GM12878 (cell line): Measurements from ENCODE around the gene RSPRY1. TPM values are rescaled to one million over a fixed set of nuclear protein-coding genes. Genes with fewer than 3 reads are reported as not detected.

ENCODE experiments used
- ATAC-seq: fragments of 200-7000 bp; cut with Tn5 transposase; 3 replicates; pipeline ENCODE4 v1.9.1; 2020; ENCODE audit warnings: mild to moderate bottlenecking, moderate library complexity
- BruUV-seq: library from RNA; stranded (reverse); fragments of 400-500 nt; replicated peaks from 2 replicates; lab custom pipeline; 2021; lab: Mats Ljungman, UMichigan
- CTCF ChIA-PET: fragments of 300-600 bp; sonication (Branson Sonifier 250); formaldehyde crosslinking; extraction: SDS; loops from one replicate; lab custom pipeline; 2021; ENCODE audit warnings: inconsistent platforms; lab: Yijun Ruan, JAX
- POLR2A ChIA-PET: fragments of 350-600 bp; formaldehyde crosslinking; extraction: SDS; loops from one replicate; lab custom pipeline; 2021; ENCODE audit warnings: inconsistent platforms; lab: Charles Lee
- RAD21 ChIA-PET: fragments of 300-600 bp; sonication (Branson Sonifier 250); formaldehyde crosslinking; loops from one replicate; lab custom pipeline; 2023; ENCODE audit warnings: antibody characterized with exemption; ENCODE audit not compliant: unreplicated experiment; lab: Charles Lee
- SMC1A ChIA-PET: fragments of 300-600 bp; sonication (Branson Sonifier 250); formaldehyde crosslinking; loops from one replicate; lab custom pipeline; 2023; ENCODE audit not compliant: unreplicated experiment, uncharacterized antibody; lab: Charles Lee
- DNase-seq: peaks from one replicate; pipeline ENCODE4 v3.0.0-alpha.2; 2011; ENCODE audit warnings: low read depth, low spot score
- FAIRE-seq: peaks from 3 replicates; lab custom pipeline; 2011; peaks lifted over from hg19 to GRCh38; lab: Jason Lieb, UNC
- H2AFZ ChIP-seq: 2 replicates; pipeline ENCODE4 v1.6.0; 2011; ENCODE audit warnings: low read depth, low read length, control low read depth; ENCODE audit not compliant: control insufficient read depth
- H3K27ac ChIP-seq: 2 replicates; pipeline ENCODE4 v1.5.1; 2011; ENCODE audit warnings: control low read depth; ENCODE audit not compliant: control insufficient read depth, insufficient read depth
- H3K27me3 ChIP-seq, 2 experiments: replicated peaks in 1 of 2; 2 replicates each; pipeline versions ENCODE4 v1.6.0 to v1.6.1; 2011; ENCODE audit warnings: low read length in 1 of 2; ENCODE audit not compliant: control insufficient read depth in 2 of 2, insufficient read depth in 2 of 2
- H3K36me3 ChIP-seq, 2 experiments: 2 replicates each; pipeline ENCODE4 v1.5.1; 2011; ENCODE audit warnings: low read length in 1 of 2; ENCODE audit not compliant: control insufficient read depth in 2 of 2, insufficient read depth in 2 of 2
- H3K4me1 ChIP-seq: 2 replicates; pipeline ENCODE4 v1.6.1; 2011; ENCODE audit warnings: mild to moderate bottlenecking, low read length, moderate library complexity, mixed read lengths; ENCODE audit not compliant: control insufficient read depth, insufficient read depth
- H3K4me2 ChIP-seq: 2 replicates; pipeline ENCODE4 v1.6.0; 2011; ENCODE audit warnings: control low read depth; ENCODE audit not compliant: control insufficient read depth, insufficient read depth
- H3K4me3 ChIP-seq: fragments of 200-600 bp; sonication (generic); 2 replicates; pipeline ENCODE4 v1.5.1; 2016
- H3K79me2 ChIP-seq: 2 replicates; pipeline ENCODE4 v1.6.0; 2011; ENCODE audit warnings: low read length; ENCODE audit not compliant: control insufficient read depth, insufficient read depth
- H3K9ac ChIP-seq: 2 replicates; pipeline ENCODE4 v1.8.0; 2011; ENCODE audit warnings: low read length, control low read depth, mixed read lengths; ENCODE audit not compliant: control insufficient read depth, insufficient read depth
- H3K9me3 ChIP-seq: replicated peaks from 3 replicates; pipeline ENCODE4 v1.5.1; 2011; ENCODE audit warnings: mild to moderate bottlenecking, low read length; ENCODE audit not compliant: control insufficient read depth, insufficient read depth
- H4K20me1 ChIP-seq: 2 replicates; pipeline ENCODE4 v1.6.0; 2011; ENCODE audit not compliant: control insufficient read depth, insufficient read depth
- CEBPZ ChIP-seq: fragments of 150-350 bp; IDR thresholded peaks from 2 replicates; pipeline ENCODE4 v1.6.1; 2016; ENCODE audit warnings: low read depth, low read length
- IKZF1 ChIP-seq: fragments of 450-650 bp; conservative IDR thresholded peaks from 2 replicates; pipeline ENCODE4 v1.6.1; 2017; ENCODE audit warnings: antibody characterized with exemption, mild to moderate bottlenecking
- IRF4 ChIP-seq: IDR thresholded peaks from 2 replicates; pipeline ENCODE4 v1.6.1; 2011; ENCODE audit warnings: low read depth, low read length
- JUND ChIP-seq: IDR thresholded peaks from 2 replicates; pipeline ENCODE4 v1.6.1; 2012; ENCODE audit warnings: low read depth, mild to moderate bottlenecking, low read length, improper control_type of control experiment, moderate library complexity
- KLF5 ChIP-seq: fragments of 450-650 bp; IDR thresholded peaks from 2 replicates; pipeline ENCODE4 v1.6.1; 2014; ENCODE audit warnings: mild to moderate bottlenecking; ENCODE audit not compliant: partially characterized antibody
- MEF2B ChIP-seq: fragments of 450-650 bp; IDR thresholded peaks from 2 replicates; pipeline ENCODE4 v1.6.1; 2018; ENCODE audit warnings: mild to moderate bottlenecking, moderate library complexity; ENCODE audit not compliant: partially characterized antibody, poor library complexity, severe bottlenecking
- NFIC ChIP-seq: IDR thresholded peaks from 2 replicates; pipeline ENCODE4 v1.6.1; 2012; ENCODE audit warnings: low read depth, mild to moderate bottlenecking, inconsistent platforms, low read length, moderate library complexity
- NFYA ChIP-seq: IDR thresholded peaks from 2 replicates; pipeline ENCODE4 v1.6.1; 2011; ENCODE audit warnings: low read depth, mild to moderate bottlenecking, low read length, improper control_type of control experiment, borderline replicate concordance
- NKRF ChIP-seq: fragments of 450-650 bp; conservative IDR thresholded peaks from 2 replicates; pipeline ENCODE4 v1.6.1; 2017; ENCODE audit warnings: mild to moderate bottlenecking, moderate library complexity
- RB1 ChIP-seq: fragments of 450-650 bp; formaldehyde crosslinking; IDR thresholded peaks from 2 replicates; pipeline ENCODE4 v1.6.1; 2017; ENCODE audit warnings: mild to moderate bottlenecking, borderline replicate concordance
- RBBP5 ChIP-seq: fragments of 200-600 bp; sonication (generic); conservative IDR thresholded peaks from 2 replicates; pipeline ENCODE4 v1.6.1; 2016
- SMAD1 ChIP-seq: fragments of 450-650 bp; IDR thresholded peaks from 2 replicates; pipeline ENCODE4 v1.6.1; 2018; ENCODE audit warnings: mild to moderate bottlenecking, low read depth; ENCODE audit not compliant: partially characterized antibody
- SMAD5 ChIP-seq: IDR thresholded peaks from 2 replicates; pipeline ENCODE4 v1.6.1; 2016; ENCODE audit warnings: antibody characterized with exemption, low read depth
- SMARCA5 ChIP-seq: fragments of 450-650 bp; IDR thresholded peaks from 2 replicates; pipeline ENCODE4 v1.6.1; 2017; ENCODE audit warnings: mild to moderate bottlenecking
- SREBF1 ChIP-seq: IDR thresholded peaks from 2 replicates; pipeline ENCODE4 v1.6.1; 2012; ENCODE audit warnings: mild to moderate bottlenecking, low read length
- WRNIP1 ChIP-seq: IDR thresholded peaks from 2 replicates; pipeline ENCODE4 v1.6.1; 2011; ENCODE audit warnings: low read depth, low read length, improper control_type of control experiment, borderline replicate concordance
- ZNF207 ChIP-seq: fragments of 450-650 bp; IDR thresholded peaks from 2 replicates; pipeline ENCODE4 v1.6.1; 2014; ENCODE audit warnings: antibody characterized with exemption, mild to moderate bottlenecking, borderline replicate concordance
- ZNF274 ChIP-seq: IDR thresholded peaks from one replicate; pipeline ENCODE4 v1.8.0; 2011; ENCODE audit not compliant: insufficient read length, insufficient read depth
- ZNF384 ChIP-seq: IDR thresholded peaks from 2 replicates; pipeline ENCODE4 v1.6.1; 2012; ENCODE audit warnings: low read depth, mild to moderate bottlenecking, low read length, improper control_type of control experiment, borderline replicate concordance
- ZNF622 ChIP-seq: fragments of 450-650 bp; IDR thresholded peaks from 2 replicates; pipeline ENCODE4 v1.6.1; 2017; ENCODE audit warnings: mild to moderate bottlenecking, inconsistent platforms
- WGBS: methylation state at CpG from one replicate; pipeline ENCODE4 v1.1.6; 2016; ENCODE audit warnings: low lambda C conversion rate; ENCODE audit not compliant: insufficient replicate concordance, insufficient coverage; ENCODE audit errors: missing lambda C conversion rate; 5-methylcytosine and 5-hydroxymethylcytosine counted together
- in situ Hi-C: fragments of 300-500 bp; cut with MboI; formaldehyde crosslinking; loops from 9 replicates; pipeline ENCODE4 v1.14.3; 2018; ENCODE audit warnings: mixed read lengths
- intact Hi-C: fragments of 100-400 bp; cut with micrococcal nuclease; formaldehyde crosslinking; loops from one replicate; pipeline ENCODE4 v1.14.2; 2022; ENCODE audit not compliant: unreplicated experiment
- polyA plus RNA-seq, 11 experiments: library from polyadenylated mRNA; depleted of rRNA in 4 of 11; unstranded in 6 of 11; stranded (reverse) in 5 of 11; fragments of >200 nt; fragmentation: Nextera tagmentation in 4 of 11; fragmentation: Illumina TruSeq in 1 of 11; extraction: Ambion mirVana in 4 of 11; extraction: Trizol in 1 of 11; gene quantifications; 1 replicate in 1 of 11; 2 replicates in 10 of 11; pipeline versions ENCODE4 v1.2.1 to v1.2.3, GENCODE V29; 2011 to 2016; ENCODE audit warnings: inconsistent platforms in 2 of 11, missing spikeins in 2 of 11, low read depth in 1 of 11
- total RNA-seq, 4 experiments: library from RNA; depleted of rRNA in 3 of 4; stranded (reverse); fragments of >200 nt in 3 of 4; fragmentation: Illumina TruSeq in 1 of 4; extraction: Trizol in 1 of 4; gene quantifications; 2 replicates each; pipeline versions ENCODE4 v1.2.1 to v1.2.3, GENCODE V29; 2013 to 2021

Gene RSPRY1
- total and polyA plus RNA-seq, 10 of the 15 experiments (the other 5 are each of a cell fraction or from before 2014, with no cell fraction given) = 18.5 to 57.0 (median 41.2) TPM

GRCh38 chr16:57163842-57164241, 22.3 kb upstream of the RSPRY1 start (continued):
- no peak for TF ChIP-seq CEBPZ
- TF ChIP-seq MEF2B = no peak
- TF ChIP-seq NFYA = no peak

GRCh38 chr16:57165483-57165882, 20.6 kb upstream of the RSPRY1 start:
- 73% methylated on average over 5 of the region's 5 CpGs for WGBS

More at GRCh38 chr16:57165483-57165882, 20.6 kb upstream of the RSPRY1 start:
- no peaks in the 10 kb centered on the region for H3K9me3 ChIP-seq
- ChIA-PET POLR2A (no interaction called here), CTCF (no interaction called here), RAD21 (no interaction called here), SMC1A (no interaction called here)
- DNase-seq (no peak), FAIRE-seq (no peak), ATAC-seq (no peak)
- no peaks in the 10 kb centered on the region for H3K79me2 ChIP-seq
- H3K27me3 ChIP-seq = no peaks in the 10 kb centered on the region
- no peak overlapping the region for H3K9ac ChIP-seq
- no peak overlapping the region for H2AFZ ChIP-seq
- H3K36me3 ChIP-seq = peaks cover 1 to 38% of the 10 kb centered on the region in 2 experiments
- in situ Hi-C loops = loop anchor here (5.0 kb wide), 1 partner anchor 78 kb away; no protein-coding TSS in a partner anchor
- no TSS peak for BruUV-seq
- no peak overlapping the region for H3K27ac ChIP-seq
- no peak overlapping the region for H3K4me2 ChIP-seq
- H3K4me1 ChIP-seq = peaks cover 19% of the 10 kb centered on the region
- no peak overlapping the region for H3K4me3 ChIP-seq
- no peak for TF ChIP-seq SREBF1
- no peak for TF ChIP-seq RBBP5
- no peak for TF ChIP-seq SMAD1
- no peak for TF ChIP-seq NFIC
- no peak for TF ChIP-seq ZNF207
- no peak for TF ChIP-seq ZNF274
- TF ChIP-seq SMAD5 = no peak
- no peak for TF ChIP-seq NKRF
- no peak for TF ChIP-seq WRNIP1
- TF ChIP-seq ZNF622 = no peak
- no peak for TF ChIP-seq SMARCA5
- TF ChIP-seq ZNF384 = no peak
- no peak for TF ChIP-seq IRF4
- TF ChIP-seq RB1 = no peak
- no peak for TF ChIP-seq JUND
- TF ChIP-seq KLF5 = no peak
- no peak for TF ChIP-seq IKZF1
- H4K20me1 ChIP-seq = no peaks in the 10 kb centered on the region
- intact Hi-C loops = loop anchor here (5.0 kb wide), 1 partner anchor 38 kb away; no protein-coding TSS in a partner anchor
